Measurements from ENCODE around the gene FRMD4A.

DNA sequence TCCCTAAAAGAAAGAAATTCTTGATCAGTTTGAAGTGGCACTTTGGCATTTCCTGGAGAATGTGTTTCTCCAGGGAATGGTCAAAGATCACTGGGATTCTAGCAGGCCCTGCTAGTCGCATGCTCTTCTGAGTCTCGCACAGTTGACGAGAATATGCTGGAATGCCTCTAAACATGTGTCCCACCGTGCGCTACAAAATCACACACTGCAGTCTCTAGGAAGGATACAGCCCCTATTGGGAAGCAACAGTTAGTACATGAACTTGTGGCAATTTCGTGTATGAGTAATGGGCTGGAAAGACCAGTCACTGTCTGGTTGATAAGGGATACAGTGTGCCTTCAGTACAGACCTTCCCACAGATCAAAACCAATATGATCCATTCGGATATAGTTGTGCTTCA is 486.1 kb downstream of the FRMD4A start:
- TF ChIP-seq EZH2 (IDR thresholded peaks at IDR 0.05; ENCODE audit: borderline replicate concordance), result no peak
- TF ChIP-seq, protein P1, sequence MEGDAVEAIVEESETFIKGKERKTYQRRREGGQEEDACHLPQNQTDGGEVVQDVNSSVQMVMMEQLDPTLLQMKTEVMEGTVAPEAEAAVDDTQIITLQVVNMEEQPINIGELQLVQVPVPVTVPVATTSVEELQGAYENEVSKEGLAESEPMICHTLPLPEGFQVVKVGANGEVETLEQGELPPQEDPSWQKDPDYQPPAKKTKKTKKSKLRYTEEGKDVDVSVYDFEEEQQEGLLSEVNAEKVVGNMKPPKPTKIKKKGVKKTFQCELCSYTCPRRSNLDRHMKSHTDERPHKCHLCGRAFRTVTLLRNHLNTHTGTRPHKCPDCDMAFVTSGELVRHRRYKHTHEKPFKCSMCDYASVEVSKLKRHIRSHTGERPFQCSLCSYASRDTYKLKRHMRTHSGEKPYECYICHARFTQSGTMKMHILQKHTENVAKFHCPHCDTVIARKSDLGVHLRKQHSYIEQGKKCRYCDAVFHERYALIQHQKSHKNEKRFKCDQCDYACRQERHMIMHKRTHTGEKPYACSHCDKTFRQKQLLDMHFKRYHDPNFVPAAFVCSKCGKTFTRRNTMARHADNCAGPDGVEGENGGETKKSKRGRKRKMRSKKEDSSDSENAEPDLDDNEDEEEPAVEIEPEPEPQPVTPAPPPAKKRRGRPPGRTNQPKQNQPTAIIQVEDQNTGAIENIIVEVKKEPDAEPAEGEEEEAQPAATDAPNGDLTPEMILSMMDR (IDR thresholded peaks at IDR 0.05; ENCODE audit: poor library complexity), result no peak
- no peak for TF ChIP-seq EZH2phosphoT487 (IDR thresholded peaks at IDR 0.05; ENCODE audit: low read depth, severe bottlenecking, unreplicated experiment)

Measured in hepatocyte (in vitro differentiated cells).